Neutrophil (primary cell): ENCODE data around the gene ZNF300.

ENCODE experiments used
- H3K27ac ChIP-seq: fragments of 200-600 bp; sonication (generic); 2 replicates; pipeline ENCODE4 v1.5.1; 2016; ENCODE audit warnings: mild to moderate bottlenecking, moderate library complexity
- H3K27me3 ChIP-seq: fragments of 200-600 bp; sonication (generic); 2 replicates; pipeline ENCODE4 v1.6.0; 2016; ENCODE audit warnings: mild to moderate bottlenecking
- H3K36me3 ChIP-seq: fragments of 200-600 bp; sonication (generic); 2 replicates; pipeline ENCODE4 v1.5.1; 2017
- H3K4me1 ChIP-seq, 2 experiments: fragments of 200-600 bp in 1 of 2; sonication (generic) in 1 of 2; 1 replicate in 1 of 2; 2 replicates in 1 of 2; pipeline versions ENCODE4 v1.5.1 to v1.6.1; 2013 to 2016; ENCODE audit warnings: low read depth in 1 of 2, low read length in 1 of 2, mild to moderate bottlenecking in 1 of 2, moderate library complexity in 1 of 2; ENCODE audit not compliant: control insufficient read depth in 1 of 2, insufficient read depth in 1 of 2
- H3K4me3 ChIP-seq, 2 experiments: fragments of 200-600 bp in 1 of 2; sonication (generic) in 1 of 2; 1 replicate in 1 of 2; 2 replicates in 1 of 2; pipeline ENCODE4 v1.5.1; 2013 to 2016; ENCODE audit warnings: low read depth in 1 of 2, low read length in 1 of 2, mild to moderate bottlenecking in 1 of 2, moderate library complexity in 1 of 2
- H3K9me3 ChIP-seq: fragments of 200-600 bp; sonication (generic); 2 replicates; pipeline ENCODE4 v1.5.1; 2016
- TF ChIP-seq, protein P1 (sequence below): fragments of 200-600 bp; sonication (generic); IDR thresholded peaks from 2 replicates; pipeline ENCODE4 v1.5.1; 2016; ENCODE audit warnings: antibody characterized with exemption

Gene ZNF300

DNA sequence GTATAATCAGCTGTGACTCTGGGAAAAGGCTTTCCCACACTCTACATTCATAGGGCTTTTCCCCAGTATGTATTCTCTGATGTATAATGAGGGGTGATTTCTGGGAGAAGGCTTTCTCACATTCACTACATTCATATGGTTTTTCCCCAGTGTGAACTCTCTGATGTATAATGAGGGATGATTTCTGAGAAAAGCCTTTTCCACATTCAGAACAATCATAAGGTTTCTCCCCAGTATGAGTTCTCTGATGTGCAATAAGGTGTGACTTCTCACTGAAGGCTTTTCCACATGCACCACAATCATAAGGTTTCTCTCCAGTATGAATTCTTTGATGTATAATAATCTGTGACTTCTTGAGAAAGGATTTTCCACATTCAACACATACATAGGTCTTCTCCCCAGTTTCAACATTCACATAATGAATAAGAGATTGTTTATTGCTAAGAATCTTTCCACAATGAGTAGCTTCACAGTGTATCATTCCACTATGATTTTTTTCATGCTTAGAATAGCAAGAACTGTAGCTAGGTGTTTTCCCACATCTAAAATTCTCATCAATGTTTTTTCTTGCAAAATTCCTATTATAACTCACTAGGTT lies 26.7 kb upstream of the ZNF300 start:
- Histone ChIP-seq H3K4me1 (no peaks in the 10 kb centered on the region), H3K27ac (no peak overlapping the region), H3K4me3 (no peak overlapping the region), H3K36me3 (no peaks in the 10 kb centered on the region), H3K9me3 (peaks cover 49% of the 10 kb centered on the region), H3K27me3 (no peaks in the 10 kb centered on the region)
- TF ChIP-seq, protein P1, sequence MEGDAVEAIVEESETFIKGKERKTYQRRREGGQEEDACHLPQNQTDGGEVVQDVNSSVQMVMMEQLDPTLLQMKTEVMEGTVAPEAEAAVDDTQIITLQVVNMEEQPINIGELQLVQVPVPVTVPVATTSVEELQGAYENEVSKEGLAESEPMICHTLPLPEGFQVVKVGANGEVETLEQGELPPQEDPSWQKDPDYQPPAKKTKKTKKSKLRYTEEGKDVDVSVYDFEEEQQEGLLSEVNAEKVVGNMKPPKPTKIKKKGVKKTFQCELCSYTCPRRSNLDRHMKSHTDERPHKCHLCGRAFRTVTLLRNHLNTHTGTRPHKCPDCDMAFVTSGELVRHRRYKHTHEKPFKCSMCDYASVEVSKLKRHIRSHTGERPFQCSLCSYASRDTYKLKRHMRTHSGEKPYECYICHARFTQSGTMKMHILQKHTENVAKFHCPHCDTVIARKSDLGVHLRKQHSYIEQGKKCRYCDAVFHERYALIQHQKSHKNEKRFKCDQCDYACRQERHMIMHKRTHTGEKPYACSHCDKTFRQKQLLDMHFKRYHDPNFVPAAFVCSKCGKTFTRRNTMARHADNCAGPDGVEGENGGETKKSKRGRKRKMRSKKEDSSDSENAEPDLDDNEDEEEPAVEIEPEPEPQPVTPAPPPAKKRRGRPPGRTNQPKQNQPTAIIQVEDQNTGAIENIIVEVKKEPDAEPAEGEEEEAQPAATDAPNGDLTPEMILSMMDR: no peak

DNA sequence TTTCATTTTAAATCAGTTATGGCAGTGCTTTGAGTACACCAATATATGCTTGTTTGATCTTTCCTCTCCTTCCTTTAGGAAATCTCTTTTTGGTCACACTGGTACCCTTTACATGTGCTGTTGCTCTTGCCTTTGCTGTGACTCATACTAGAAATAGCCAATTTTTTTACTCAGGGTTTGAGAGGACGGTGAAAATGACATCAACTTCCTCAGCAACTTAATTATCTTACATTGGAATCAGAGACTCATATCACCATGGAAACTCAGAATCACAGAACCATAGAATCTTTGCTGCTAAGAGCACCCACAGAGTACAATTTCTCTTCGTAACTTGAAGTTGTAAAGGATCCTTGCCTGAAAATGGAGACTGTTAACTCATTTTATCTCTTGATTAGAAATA lies 13.8 kb upstream of the ZNF300 start:
- Histone ChIP-seq H3K4me1 (no peaks in the 10 kb centered on the region), H3K4me3 (no peak overlapping the region), H3K27ac (no peak overlapping the region), H3K27me3 (no peaks in the 10 kb centered on the region), H3K36me3 (no peaks in the 10 kb centered on the region), H3K9me3 (peaks cover 7% of the 10 kb centered on the region)
- TF ChIP-seq, protein P1: no peak

DNA sequence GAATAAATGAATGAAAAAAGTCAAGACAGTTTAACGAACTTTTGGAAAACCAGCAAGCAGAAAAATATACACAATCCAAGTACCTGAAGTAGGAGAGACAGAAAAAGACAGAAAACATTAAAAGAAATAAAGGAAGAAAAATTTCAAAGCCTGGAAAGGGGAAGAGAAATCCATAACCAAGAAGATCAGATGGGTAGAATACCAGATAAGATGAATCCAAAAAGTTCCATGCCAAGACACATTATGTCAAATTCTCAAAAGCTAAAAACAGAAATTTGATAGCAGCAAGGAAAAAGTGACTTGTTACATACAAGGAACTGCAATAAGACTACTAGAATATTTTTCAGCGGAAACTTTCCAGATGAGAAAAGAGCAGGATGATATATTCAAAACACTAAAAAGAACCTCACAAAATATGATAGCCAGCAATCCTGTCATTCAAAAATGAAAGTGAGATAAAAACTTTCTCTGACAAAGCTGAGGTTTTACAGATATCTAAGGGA lies 7.6 kb upstream of the ZNF300 start:
- TF ChIP-seq, protein P1: no peak
- Histone ChIP-seq H3K27me3 (no peaks in the 10 kb centered on the region), H3K36me3 (no peaks in the 10 kb centered on the region), H3K9me3 (peaks cover 13% of the 10 kb centered on the region), H3K27ac (no peak overlapping the region), H3K4me3 (no peak overlapping the region), H3K4me1 (no peaks in the 10 kb centered on the region)

DNA sequence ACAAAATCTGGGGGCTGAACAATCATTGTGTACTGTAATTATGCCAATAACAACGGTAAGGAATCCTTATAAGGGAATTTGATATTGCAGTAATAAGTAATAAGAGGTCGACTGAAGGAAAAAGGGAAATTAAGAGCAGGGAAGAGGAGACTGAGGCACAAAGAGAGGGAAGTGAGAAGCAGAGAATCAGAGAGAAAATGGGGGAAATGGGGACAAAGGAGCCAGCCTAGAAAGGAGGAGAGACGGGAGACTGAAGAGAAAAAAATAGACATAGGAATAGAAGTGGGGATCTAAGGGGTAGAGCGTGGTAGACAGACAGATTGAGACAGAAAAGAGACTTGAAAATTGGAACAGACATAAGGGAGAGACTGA lies 518 bp upstream of the ZNF300 start:
- TF ChIP-seq, protein P1: no peak
- Histone ChIP-seq H3K27me3 (no peaks in the 10 kb centered on the region), H3K27ac (no peak overlapping the region), H3K4me1 (no peaks in the 10 kb centered on the region), H3K4me3 (peak overlapping the region; percentile 31 to 54), H3K36me3 (no peaks in the 10 kb centered on the region), H3K9me3 (peaks cover 4% of the 10 kb centered on the region)

DNA sequence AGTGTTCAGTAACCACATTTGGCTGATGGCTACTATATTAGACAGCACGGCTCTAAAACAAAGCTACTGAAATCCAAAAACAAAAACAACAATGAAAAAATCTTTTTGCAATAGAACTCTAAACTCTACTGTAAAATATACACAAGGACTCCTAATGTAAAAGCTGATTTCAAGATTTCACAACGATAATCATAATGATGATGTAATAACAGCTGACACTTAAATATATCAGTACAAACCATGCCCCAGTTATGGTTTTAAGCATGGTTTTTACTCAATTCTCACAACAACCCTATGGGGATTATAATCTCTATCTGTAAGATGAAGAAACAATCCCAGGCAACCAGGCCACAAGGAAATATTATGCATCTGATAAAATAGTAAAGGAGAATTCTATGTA lies 3.3 kb downstream of the ZNF300 start:
- H3K9me3 ChIP-seq: peaks cover 17% of the 10 kb centered on the region
- no peak overlapping the region for H3K4me3 ChIP-seq
- TF ChIP-seq, protein P1: no peak
- H3K27ac ChIP-seq: no peak overlapping the region
- H3K4me1 ChIP-seq: no peaks in the 10 kb centered on the region
- H3K36me3 ChIP-seq: no peaks in the 10 kb centered on the region
- H3K27me3 ChIP-seq: no peaks in the 10 kb centered on the region
